K562 (cell line): ENCODE measurements around the gene ZNF441. TPM values are rescaled to one million over a fixed set of nuclear protein-coding genes. Genes with fewer than 3 reads are reported as not detected.

Experiments used
- ADNP ChIP-seq: fragments of 200-800 bp; sonication (Bioruptor generic); IDR thresholded peaks from 2 replicates; pipeline ENCODE4 v1.6.1; 2016; ENCODE audit warnings: missing genetic modification characterization, missing compliant biosample characterization
- CAMTA2 ChIP-seq: fragments of 250-450 bp; sonication (Bioruptor Pico); conservative IDR thresholded peaks from 2 replicates; pipeline ENCODE4 v1.5.1; 2022
- CBFA2T3 ChIP-seq: fragments of 450-650 bp; IDR thresholded peaks from 2 replicates; pipeline ENCODE4 v1.6.1; 2017
- CEBPG ChIP-seq, 3 experiments: fragments of 200-800 bp in 1 of 3; sonication (Bioruptor generic) in 1 of 3; sonication (generic) in 1 of 3; formaldehyde crosslinking in 1 of 3; IDR thresholded peaks in 2 of 3; conservative IDR thresholded peaks in 1 of 3; 2 replicates each; pipeline versions ENCODE4 v1.6.1 to v1.8.0; 2016 to 2022; ENCODE audit warnings: missing compliant biosample characterization in 2 of 3, missing genetic modification characterization in 2 of 3, mild to moderate bottlenecking in 1 of 3, missing genetic modification reagents in 1 of 3
- KDM5B ChIP-seq: fragments of 200-600 bp; sonication (generic); IDR thresholded peaks from 2 replicates; pipeline ENCODE4 v1.6.1; 2012; ENCODE audit warnings: low read depth, mild to moderate bottlenecking, moderate library complexity, low read length, control low read depth, inconsistent platforms; ENCODE audit not compliant: insufficient replicate concordance
- MLX ChIP-seq, 2 experiments: fragments of 450-650 bp in 1 of 2; sonication (generic) in 1 of 2; formaldehyde crosslinking; conservative IDR thresholded peaks; 2 replicates each; pipeline versions ENCODE4 v1.4.0 to v1.8.1; 2020 to 2022; ENCODE audit warnings: mild to moderate bottlenecking in 1 of 2, missing genetic modification reagents in 1 of 2
- MTF1 ChIP-seq: fragments of 250-450 bp; sonication (Bioruptor Pico); IDR thresholded peaks from 2 replicates; pipeline ENCODE4 v1.9.0; 2021; ENCODE audit warnings: moderate library complexity, mild to moderate bottlenecking, inconsistent platforms, borderline replicate concordance
- NFRKB ChIP-seq: fragments of 450-650 bp; IDR thresholded peaks from 2 replicates; pipeline ENCODE4 v1.6.1; 2016; ENCODE audit warnings: low read depth
- PHF20 ChIP-seq: fragments of 450-650 bp; IDR thresholded peaks from 2 replicates; pipeline ENCODE4 v1.6.1; 2018; ENCODE audit not compliant: partially characterized antibody
- PTBP1 ChIP-seq: fragments of 200-400 bp; formaldehyde crosslinking; IDR thresholded peaks from 2 replicates; pipeline ENCODE4 v1.6.1; 2017; ENCODE audit warnings: low read depth, low read length
- RNF2 ChIP-seq: sonication (generic); IDR thresholded peaks from 2 replicates; pipeline ENCODE4 v1.6.1; 2016
- SIRT6 ChIP-seq: IDR thresholded peaks from one replicate; pipeline ENCODE4 v1.6.1; 2012; ENCODE audit warnings: low read depth, mild to moderate bottlenecking, control low read depth, inconsistent platforms, low read length, moderate library complexity
- SMC3 ChIP-seq: conservative IDR thresholded peaks from 2 replicates; pipeline ENCODE4 v1.6.1; 2011; ENCODE audit warnings: low read depth, low read length, improper control_type of control experiment; ENCODE audit not compliant: insufficient read depth
- TBL1XR1 ChIP-seq, 2 experiments: IDR thresholded peaks; 2 replicates each; pipeline ENCODE4 v1.6.1; 2012; ENCODE audit warnings: improper control_type of control experiment in 2 of 2, low read length in 2 of 2, mild to moderate bottlenecking in 1 of 2
- THAP12 ChIP-seq: fragments of 250-450 bp; sonication (Bioruptor Pico); IDR thresholded peaks from 2 replicates; pipeline ENCODE4 v1.9.0; 2021; ENCODE audit warnings: mild to moderate bottlenecking, inconsistent platforms
- TSHZ1 ChIP-seq: fragments of 250-450 bp; sonication (Bioruptor Pico); IDR thresholded peaks from 2 replicates; pipeline ENCODE4 v1.4.0; 2020; ENCODE audit warnings: mild to moderate bottlenecking, moderate library complexity
- ZBTB34 ChIP-seq: fragments of 250-450 bp; sonication (Bioruptor Pico); IDR thresholded peaks from 2 replicates; pipeline ENCODE4 v1.8.0; 2021; ENCODE audit warnings: mild to moderate bottlenecking, moderate library complexity
- ZFP1 ChIP-seq: fragments of 450-650 bp; formaldehyde crosslinking; IDR thresholded peaks from 2 replicates; pipeline ENCODE4 v1.4.0; 2020; ENCODE audit warnings: mild to moderate bottlenecking, mixed read lengths
- ZNF175 ChIP-seq: fragments of 200-800 bp; sonication (Bioruptor generic); IDR thresholded peaks from 2 replicates; pipeline ENCODE4 v1.6.1; 2016; ENCODE audit warnings: low read depth, mild to moderate bottlenecking, missing genetic modification characterization, missing compliant biosample characterization
- ZNF561 ChIP-seq: fragments of 450-650 bp; formaldehyde crosslinking; conservative IDR thresholded peaks from 2 replicates; pipeline ENCODE4 v1.4.0; 2020; ENCODE audit warnings: mild to moderate bottlenecking, moderate library complexity
- ZNF77 ChIP-seq: fragments of 250-450 bp; sonication (Bioruptor Pico); IDR thresholded peaks from 2 replicates; pipeline ENCODE4 v1.5.0; 2020
- polyA plus RNA-seq, 8 experiments: library from polyadenylated mRNA; depleted of rRNA in 4 of 8; stranded (reverse) in 5 of 8; unstranded in 3 of 8; fragments of >200 nt; fragmentation: Nextera tagmentation in 2 of 8; fragmentation: Illumina TruSeq in 1 of 8; extraction: Ambion mirVana in 2 of 8; extraction: Trizol in 1 of 8; gene quantifications; 2 replicates each; pipeline versions ENCODE4 v1.2.1 to v1.2.3, GENCODE V29; 2011 to 2014; ENCODE audit warnings: inconsistent platforms in 1 of 8, missing spikeins in 1 of 8
- total RNA-seq, 7 experiments: library from RNA; depleted of rRNA in 6 of 7; stranded (reverse); fragments of >200 nt in 6 of 7; fragmentation: Illumina TruSeq in 2 of 7; extraction: Trizol in 2 of 7; gene quantifications; 2 replicates each; pipeline versions ENCODE4 v1.2.1 to v1.2.3, GENCODE V29; 2011 to 2021; ENCODE audit warnings: low replicate concordance in 1 of 7

Gene ZNF441
- total and polyA plus RNA-seq, 9 of the 15 experiments (the other 6 are each of a cell fraction or from before 2014, with no cell fraction given): 1.9 to 14.0 (median 7.8) TPM

- TF ChIP-seq CEBPG (CRISPR knock-in tag; IDR thresholded peaks at IDR 0.05) (no peak), CEBPG (tag; conservative IDR thresholded peaks at IDR 0.05 in 1 of 2, IDR thresholded peaks at IDR 0.05 in 1 of 2) (no peak), MTF1 (CRISPR knock-in tag) (no peak), SMC3 (no peak), KDM5B (peak; percentile 98), PTBP1 (no peak), ZFP1 (CRISPR knock-in tag) (no peak), ZNF561 (no peak), CBFA2T3 (no peak), MLX (CRISPR knock-in tag; conservative IDR thresholded peaks at IDR 0.05) (no peak), ZBTB34 (CRISPR knock-in tag) (no peak), PHF20 (no peak), ZNF77 (no peak), TBL1XR1 (IDR thresholded peaks at IDR 0.05; ENCODE audit: low read length in 2 of 2) (no peak), RNF2 (0 out of 2 replicates have a peak, but pooled peaks have one; percentile 12), NFRKB (0 out of 2 replicates have a peak, but pooled peaks have one; percentile 38), SIRT6 (no peak), ADNP (tag) (no peak), TSHZ1 (CRISPR knock-in tag) (no peak), CAMTA2 (no peak), THAP12 (peak; percentile 86), ZNF175 (CRISPR knock-in tag) (no peak)
Measured at GRCh38 chr19:11814029-11814699, 47.4 kb downstream of the ZNF441 start, which contains the start of gene ZNF440 (continued).
